SK-N-SH (cell line): Measurements from ENCODE around the gene MAP4K4. TPM values are rescaled to one million over a fixed set of nuclear protein-coding genes. Genes with fewer than 3 reads are reported as not detected.

Experiments
- CTCF ChIA-PET: fragments of 300-600, 350-600 bp; formaldehyde crosslinking; extraction: SDS; loops from one replicate; lab custom pipeline; 2021; lab: Yijun Ruan, JAX
- POLR2A ChIA-PET: fragments of 350-600 bp; sonication (Branson Sonifier 250); formaldehyde crosslinking; extraction: SDS; loops from one replicate; lab custom pipeline; 2020; ENCODE audit warnings: antibody characterized with exemption, inconsistent platforms; lab: Yijun Ruan, JAX
- DNase-seq: peaks from one replicate; pipeline ENCODE4 v3.0.0; 2012
- H2AFZ ChIP-seq: fragments of 200-600 bp; sonication (generic); 2 replicates; pipeline ENCODE4 v1.8.1; 2016; ENCODE audit warnings: antibody characterized with exemption, mild to moderate bottlenecking, low read depth
- H3F3A ChIP-seq: fragments of 200-600 bp; sonication (generic); replicated peaks from 2 replicates; pipeline ENCODE3; 2016; ENCODE audit warnings: antibody characterized with exemption, mild to moderate bottlenecking; ENCODE audit not compliant: insufficient read depth
- H3K27ac ChIP-seq, 2 experiments: fragments of 200-500 bp in 1 of 2; fragments of 200-600 bp in 1 of 2; sonication (Bioruptor generic) in 1 of 2; sonication (generic), shearing (Covaris generic) in 1 of 2; 2 replicates each; pipeline versions ENCODE4 v1.5.1 to v1.6.1; 2014 to 2016; ENCODE audit warnings: low read depth in 2 of 2, inconsistent platforms in 1 of 2, low read length in 1 of 2, mild to moderate bottlenecking in 1 of 2, mixed read lengths in 1 of 2
- H3K27me3 ChIP-seq: fragments of 200-600 bp; sonication (generic), shearing (Covaris generic); 2 replicates; pipeline ENCODE4 v1.6.1; 2016; ENCODE audit warnings: mixed run types; ENCODE audit not compliant: insufficient read depth
- H3K36me3 ChIP-seq, 2 experiments: fragments of 200-500 bp in 1 of 2; fragments of 200-600 bp in 1 of 2; sonication (Bioruptor generic) in 1 of 2; sonication (generic) in 1 of 2; replicated peaks in 1 of 2; 2 replicates each; pipeline versions ENCODE3 to v1.5.1; 2014 to 2016; ENCODE audit warnings: low read length in 1 of 2, mild to moderate bottlenecking in 1 of 2; ENCODE audit not compliant: insufficient read depth in 2 of 2, control insufficient read depth in 1 of 2
- H3K4me1 ChIP-seq, 2 experiments: fragments of 200-500 bp in 1 of 2; fragments of 200-600 bp in 1 of 2; sonication (Bioruptor generic) in 1 of 2; sonication (generic), shearing (Covaris generic) in 1 of 2; 2 replicates each; pipeline versions ENCODE4 v1.5.1 to v1.6.1; 2014 to 2016; ENCODE audit warnings: low read depth in 1 of 2, low read length in 1 of 2, mixed run types in 1 of 2; ENCODE audit not compliant: insufficient read depth in 2 of 2, control insufficient read depth in 1 of 2
- H3K4me2 ChIP-seq: fragments of 200-600 bp; sonication (generic), shearing (Covaris generic); 2 replicates; pipeline ENCODE4 v1.6.1; 2017; ENCODE audit warnings: mixed run types
- H3K4me3 ChIP-seq, 2 experiments: fragments of 200-500 bp in 1 of 2; fragments of 200-600 bp in 1 of 2; sonication (Bioruptor generic) in 1 of 2; sonication (generic), shearing (Covaris generic) in 1 of 2; 2 replicates each; pipeline versions ENCODE4 v1.5.1 to v1.8.1; 2014 to 2016; ENCODE audit warnings: low read depth in 2 of 2, inconsistent platforms in 1 of 2, low read length in 1 of 2, mild to moderate bottlenecking in 1 of 2, mixed read lengths in 1 of 2, moderate library complexity in 1 of 2
- H3K79me2 ChIP-seq: fragments of 200-600 bp; sonication (generic); 2 replicates; pipeline ENCODE4 v1.8.1; 2017; ENCODE audit warnings: mild to moderate bottlenecking; ENCODE audit not compliant: insufficient read depth
- H3K9ac ChIP-seq: fragments of 200-600 bp; sonication (generic); 2 replicates; pipeline ENCODE4 v1.6.1; 2017; ENCODE audit warnings: mixed run types
- H3K9me2 ChIP-seq: fragments of 200-600 bp; sonication (generic); 2 replicates; pipeline ENCODE4 v1.6.1; 2017; ENCODE audit warnings: mixed run types
- H3K9me3 ChIP-seq: fragments of 200-600 bp; sonication (generic); 2 replicates; pipeline ENCODE4 v1.6.1; 2017; ENCODE audit warnings: mixed run types, mild to moderate bottlenecking, moderate library complexity
- H4K20me1 ChIP-seq: fragments of 200-600 bp; sonication (generic); 2 replicates; pipeline ENCODE4 v1.6.1; 2017; ENCODE audit warnings: mild to moderate bottlenecking, mixed run types; ENCODE audit not compliant: insufficient read depth
- CHD2 ChIP-seq: fragments of 150-350 bp; IDR thresholded peaks from 2 replicates; pipeline ENCODE4 v1.6.1; 2018; ENCODE audit warnings: low read length; ENCODE audit not compliant: partially characterized antibody
- CTCF ChIP-seq: fragments of 200-600 bp; sonication (generic); IDR thresholded peaks from 2 replicates; pipeline ENCODE4 v1.6.1; 2017; ENCODE audit warnings: antibody characterized with exemption, mild to moderate bottlenecking, moderate library complexity
- EP300 ChIP-seq, 2 experiments: IDR thresholded peaks; 2 replicates each; pipeline versions ENCODE4 v1.4.0 to v1.6.1; 2012; ENCODE audit warnings: borderline replicate concordance in 1 of 2, low read depth in 1 of 2, low read length in 1 of 2
- GABPA ChIP-seq: IDR thresholded peaks from 2 replicates; pipeline ENCODE4 v1.4.0; 2012; ENCODE audit warnings: low read depth, mild to moderate bottlenecking
- IRF3 ChIP-seq: fragments of 150-350 bp; IDR thresholded peaks from 2 replicates; pipeline ENCODE4 v1.6.1; 2016; ENCODE audit warnings: mild to moderate bottlenecking, low read depth, low read length
- JUND ChIP-seq: IDR thresholded peaks from 2 replicates; pipeline ENCODE4 v1.4.0; 2012
- MXI1 ChIP-seq: IDR thresholded peaks from 2 replicates; pipeline ENCODE4 v1.6.1; 2012; ENCODE audit warnings: mild to moderate bottlenecking, low read depth, low read length, improper control_type of control experiment
- NRF1 ChIP-seq: IDR thresholded peaks from 2 replicates; pipeline ENCODE4 v1.6.1; 2012; ENCODE audit warnings: low read depth, mild to moderate bottlenecking, low read length
- RAD21 ChIP-seq: IDR thresholded peaks from 2 replicates; pipeline ENCODE4 v1.6.1; 2012; ENCODE audit warnings: mild to moderate bottlenecking, low read length
- RCOR1 ChIP-seq: fragments of 150-350 bp; IDR thresholded peaks from 2 replicates; pipeline ENCODE4 v1.6.1; 2017; ENCODE audit warnings: antibody characterized with exemption, low read length
- REST ChIP-seq: IDR thresholded peaks from 2 replicates; pipeline ENCODE4 v1.6.1; 2012; ENCODE audit warnings: mild to moderate bottlenecking, low read depth, low read length, moderate library complexity
- RFX5 ChIP-seq: IDR thresholded peaks from 2 replicates; pipeline ENCODE4 v1.6.1; 2012; ENCODE audit warnings: mild to moderate bottlenecking, improper control_type of control experiment, low read length
- SMC3 ChIP-seq: IDR thresholded peaks from 2 replicates; pipeline ENCODE4 v1.6.1; 2012; ENCODE audit warnings: low read depth, low read length, improper control_type of control experiment
- USF1 ChIP-seq: IDR thresholded peaks from 2 replicates; pipeline ENCODE4 v1.4.0; 2012; ENCODE audit warnings: low read depth, borderline replicate concordance
- YY1 ChIP-seq: IDR thresholded peaks from 2 replicates; pipeline ENCODE4 v1.4.0; 2012; ENCODE audit warnings: low read depth, mild to moderate bottlenecking
- ZBTB33 ChIP-seq: IDR thresholded peaks from 2 replicates; pipeline ENCODE4 v1.4.0; 2012; ENCODE audit warnings: low read depth, borderline replicate concordance
- WGBS: methylation state at CpG from one replicate; pipeline ENCODE4 v1.1.6; 2017; ENCODE audit warnings: low lambda C conversion rate; 5-methylcytosine and 5-hydroxymethylcytosine counted together
- polyA plus RNA-seq, 3 experiments: library from polyadenylated mRNA; depleted of rRNA; stranded (reverse); fragments of >200 nt; gene quantifications; 2 replicates each; pipeline ENCODE4 v1.2.3, GENCODE V29; 2012

MAP4K4 gene
- polyA plus RNA-seq, 1 of the 3 experiments (the other 2 are of a cell fraction), result 72.9 TPM

GRCh38 chr2:101732773-101733256 is 35.3 kb downstream of the MAP4K4 start:
- H3K4me1 ChIP-seq, result peaks cover 27 to 34% of the 10 kb centered on the region in 2 experiments; a peak in 3 of 4 replicates

More at GRCh38 chr2:101732773-101733256, 35.3 kb downstream of the MAP4K4 start:
- H3K27ac ChIP-seq, result no peak overlapping the region
- H3K9me3 ChIP-seq, result no peaks in the 10 kb centered on the region
- H3K4me3 ChIP-seq, result no peak overlapping the region
- H3F3A ChIP-seq, result peaks cover 20% of the 10 kb centered on the region
- H3K4me2 ChIP-seq, result no peak overlapping the region
- no peak overlapping the region for H2AFZ ChIP-seq
- TF ChIP-seq MXI1 (no peak), SMC3 (no peak), NRF1 (no peak), EP300 (IDR thresholded peaks at IDR 0.05; ENCODE audit: borderline replicate concordance in 1 of 2, low read depth in 1 of 2, low read length in 1 of 2) (no peak), CTCF (no peak), USF1 (no peak), RAD21 (no peak), CHD2 (no peak), RCOR1 (no peak), ZBTB33 (no peak), REST (no peak), IRF3 (no peak), JUND (no peak), RFX5 (no peak), YY1 (no peak), GABPA (no peak)
- peaks cover 100% of the 10 kb centered on the region for H3K79me2 ChIP-seq
- peaks cover 97% of the 10 kb centered on the region for H4K20me1 ChIP-seq
- DNase-seq, result no peak
- CTCF ChIA-PET, result interaction anchor here (0.7 to 2.0 kb wide), 5 partner anchors 9 to 390 kb away, joined by 3 to 9 read pairs (median 4); no protein-coding TSS in a partner anchor
- no peaks in the 10 kb centered on the region for H3K9me2 ChIP-seq
- POLR2A ChIA-PET, result no interaction called here
- WGBS, result 96% methylated on average over 14 of the region's 14 CpGs
- H3K27me3 ChIP-seq, result no peaks in the 10 kb centered on the region
- peaks cover 0 to 10% of the 10 kb centered on the region in 2 experiments for H3K36me3 ChIP-seq
- no peak overlapping the region for H3K9ac ChIP-seq
